Measurements from ENCODE around the gene SCFD2. TPM values are rescaled to one million over a fixed set of nuclear protein-coding genes. Genes with fewer than 3 reads are reported as not detected.

Gene SCFD2
- total and polyA plus RNA-seq, 7 donors, result 3.7 to 16.6 (median 10.7) TPM

GRCh38 chr4:53127365-53127764, 238.5 kb downstream of the SCFD2 start:
- Histone ChIP-seq H3K9me3 (no peaks in the 10 kb centered on the region), H3K36me3 (no peaks in the 10 kb centered on the region), H3K4me3 (no peak overlapping the region), H3K27me3 (no peaks in the 10 kb centered on the region), H3K27ac (no peak overlapping the region), H3K4me1 (peaks cover 0 to 14% (median 0%) of the 10 kb centered on the region in 4 donors)
- intact Hi-C loops (cut with DNase I), result no loop called here
- TF ChIP-seq POLR2AphosphoS5 (IDR thresholded peaks at IDR 0.05) (no peak), CTCF (IDR thresholded peaks at IDR 0.05) (no peak), POLR2A (IDR thresholded peaks at IDR 0.05) (no peak), EP300 (IDR thresholded peaks at IDR 0.05) (no peak)
- 45 to 73% methylated on average over 5 of the region's 5 CpGs for WGBS, 2 donors
- DNase-seq, result no peak

- WGBS, 2 donors, result 95 to 98% methylated on average over 5 of the region's 5 CpGs
- intact Hi-C loops (cut with DNase I), result no loop called here
- no peaks in the 10 kb centered on the region for H3K9me3 ChIP-seq
- H3K4me1 ChIP-seq, result peaks cover 0 to 8% (median 0%) of the 10 kb centered on the region in 4 donors
- TF ChIP-seq POLR2A (IDR thresholded peaks at IDR 0.05) (no peak), POLR2AphosphoS5 (IDR thresholded peaks at IDR 0.05) (no peak), CTCF (IDR thresholded peaks at IDR 0.05) (no peak), EP300 (IDR thresholded peaks at IDR 0.05) (no peak)
- H3K4me3 ChIP-seq, result no peak overlapping the region
- H3K27ac ChIP-seq, result no peak overlapping the region
- no peaks in the 10 kb centered on the region for H3K27me3 ChIP-seq
- DNase-seq, result no peak
- H3K36me3 ChIP-seq, result no peaks in the 10 kb centered on the region
These were observed 239.8 kb downstream of the SCFD2 start for GRCh38 chr4:53126099-53126498.

GRCh38 chr4:53123819-53124218, 242.0 kb downstream of the SCFD2 start:
- Histone ChIP-seq H3K4me1 (peaks cover 0 to 14% (median 10%) of the 10 kb centered on the region in 4 donors), H3K27me3 (no peaks in the 10 kb centered on the region), H3K36me3 (no peaks in the 10 kb centered on the region), H3K4me3 (no peak overlapping the region), H3K27ac (no peak overlapping the region), H3K9me3 (no peaks in the 10 kb centered on the region)
- no peak for TF ChIP-seq POLR2A (IDR thresholded peaks at IDR 0.05)
- no peak for TF ChIP-seq CTCF (IDR thresholded peaks at IDR 0.05)
- no peak for TF ChIP-seq POLR2AphosphoS5 (IDR thresholded peaks at IDR 0.05)
- TF ChIP-seq EP300 (IDR thresholded peaks at IDR 0.05), result no peak
- WGBS, 2 donors, result 99 to 100% methylated on average over 1 of the region's 1 CpG
- no peak for DNase-seq
- intact Hi-C loops (cut with DNase I), result no loop called here

GRCh38 chr4:53123171-53123570, 242.7 kb downstream of the SCFD2 start:
- no peak for DNase-seq
- Histone ChIP-seq H3K4me1 (peaks cover 0 to 14% (median 9%) of the 10 kb centered on the region in 4 donors), H3K27ac (no peak overlapping the region), H3K36me3 (no peaks in the 10 kb centered on the region), H3K4me3 (no peak overlapping the region), H3K9me3 (no peaks in the 10 kb centered on the region), H3K27me3 (no peaks in the 10 kb centered on the region)
- intact Hi-C loops (cut with DNase I), result no loop called here
- 55 to 70% methylated on average over 2 of the region's 2 CpGs for WGBS, 2 donors
- TF ChIP-seq POLR2AphosphoS5 (IDR thresholded peaks at IDR 0.05) (no peak), POLR2A (IDR thresholded peaks at IDR 0.05) (no peak), EP300 (IDR thresholded peaks at IDR 0.05) (no peak), CTCF (IDR thresholded peaks at IDR 0.05) (no peak)

All from sigmoid colon (tissue), 7 donors.